ENCODE measurements around the gene PANX3.

PANX3 gene

DNA sequence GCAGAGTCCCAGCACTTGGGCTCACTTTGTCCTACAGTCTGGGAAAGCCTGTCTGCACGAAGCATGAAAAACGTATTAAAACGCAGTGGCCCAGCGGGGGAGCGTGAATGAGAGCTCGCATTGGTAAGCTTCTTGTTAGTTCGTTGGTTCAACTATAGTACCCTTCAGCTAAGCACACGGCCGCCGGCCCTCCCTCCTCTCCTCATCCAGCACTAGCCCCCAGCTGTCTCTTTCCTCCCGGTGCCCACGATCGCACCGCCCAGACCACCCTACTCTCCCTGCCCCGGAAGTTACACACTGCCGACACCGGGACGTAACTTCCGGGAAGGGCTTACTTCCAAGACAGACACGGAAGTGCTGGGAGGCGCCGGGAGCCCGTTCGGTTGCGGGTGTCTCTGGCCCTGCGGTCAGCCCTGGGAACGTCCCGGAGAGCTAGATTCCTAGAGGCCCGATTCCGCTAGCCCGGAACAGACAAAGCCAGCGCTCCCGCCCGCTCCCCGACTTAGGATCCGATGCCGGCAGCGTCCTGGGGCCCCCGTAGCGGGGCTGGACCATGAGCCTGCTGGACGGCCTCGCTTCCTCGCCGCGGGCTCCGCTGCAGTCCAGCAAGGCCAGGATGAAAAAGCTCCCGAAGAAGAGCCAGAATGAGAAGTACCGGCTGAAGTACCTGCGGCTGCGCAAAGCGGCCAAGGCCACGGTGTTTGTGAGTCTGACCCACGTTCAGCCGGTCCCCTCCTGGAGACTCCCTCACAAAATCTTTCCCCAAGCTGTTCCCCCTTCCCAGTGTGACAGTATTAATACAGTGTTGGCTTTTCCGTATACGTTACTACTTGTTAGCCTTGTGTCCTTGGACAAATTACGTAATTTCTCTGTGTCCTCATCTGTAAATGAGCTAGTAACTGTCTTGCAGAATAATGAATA, 11.6 kb downstream of the PANX3 start, which contains the start of gene TBRG1:
TBRG1 (plus strand) TSS at position 334 of the 921 bp plus-strand sequence; CDS start at position 554, 220 bp downstream.
- TF ChIP-seq POLR2AphosphoS5 (IDR thresholded peaks at IDR 0.05; ENCODE audit: low read depth, low read length): peak; percentile 93
- TF ChIP-seq POLR2A (IDR thresholded peaks at IDR 0.05; ENCODE audit: low read depth, low read length): peak; percentile 98
- TF ChIP-seq TAF1 (IDR thresholded peaks at IDR 0.05; ENCODE audit: borderline replicate concordance, low read depth, low read length): peak; percentile 96
- FAIRE-seq (peak; percentile 96), DNase-seq (ENCODE audit: insufficient read length) (peak; percentile 79)

DNA sequence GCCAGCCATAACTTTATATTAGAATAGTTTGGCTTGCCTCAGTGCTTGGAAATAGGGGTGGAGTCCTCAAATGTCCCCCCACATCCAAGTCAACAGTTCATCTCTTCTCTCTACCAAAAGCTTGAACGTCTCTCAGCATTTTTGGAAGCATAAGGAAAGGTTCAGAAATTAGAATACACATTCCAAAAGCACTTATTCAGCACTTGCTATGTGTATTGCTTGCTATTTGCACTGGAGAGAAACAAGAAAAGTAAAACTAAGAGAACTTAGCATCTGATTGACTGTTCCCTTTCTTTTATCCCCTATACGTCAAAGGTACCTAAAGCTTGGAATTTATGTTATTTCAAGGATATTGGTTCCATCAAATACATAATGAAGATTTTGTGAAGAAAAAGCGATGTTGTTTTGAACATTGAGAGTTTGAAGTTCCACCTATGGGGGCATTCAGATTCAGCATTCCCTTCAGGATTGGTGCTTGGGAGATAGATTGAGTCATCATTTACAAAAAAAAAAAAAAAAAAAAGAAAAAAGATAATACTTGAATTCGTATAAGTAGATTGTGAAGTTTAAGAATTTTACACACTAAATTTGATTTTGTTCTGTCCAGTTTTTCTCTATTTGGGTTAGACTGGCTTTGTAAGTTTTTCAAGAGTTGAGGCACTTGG, 12.8 kb downstream of the PANX3 start:
- TF ChIP-seq POLR2A (IDR thresholded peaks at IDR 0.05; ENCODE audit: low read depth, low read length) (no peak), POLR2AphosphoS5 (IDR thresholded peaks at IDR 0.05; ENCODE audit: low read depth, low read length) (no peak), TAF1 (IDR thresholded peaks at IDR 0.05; ENCODE audit: borderline replicate concordance, low read depth, low read length) (no peak)
- no peak for FAIRE-seq
- DNase-seq (ENCODE audit: insufficient read length): no peak

DNA sequence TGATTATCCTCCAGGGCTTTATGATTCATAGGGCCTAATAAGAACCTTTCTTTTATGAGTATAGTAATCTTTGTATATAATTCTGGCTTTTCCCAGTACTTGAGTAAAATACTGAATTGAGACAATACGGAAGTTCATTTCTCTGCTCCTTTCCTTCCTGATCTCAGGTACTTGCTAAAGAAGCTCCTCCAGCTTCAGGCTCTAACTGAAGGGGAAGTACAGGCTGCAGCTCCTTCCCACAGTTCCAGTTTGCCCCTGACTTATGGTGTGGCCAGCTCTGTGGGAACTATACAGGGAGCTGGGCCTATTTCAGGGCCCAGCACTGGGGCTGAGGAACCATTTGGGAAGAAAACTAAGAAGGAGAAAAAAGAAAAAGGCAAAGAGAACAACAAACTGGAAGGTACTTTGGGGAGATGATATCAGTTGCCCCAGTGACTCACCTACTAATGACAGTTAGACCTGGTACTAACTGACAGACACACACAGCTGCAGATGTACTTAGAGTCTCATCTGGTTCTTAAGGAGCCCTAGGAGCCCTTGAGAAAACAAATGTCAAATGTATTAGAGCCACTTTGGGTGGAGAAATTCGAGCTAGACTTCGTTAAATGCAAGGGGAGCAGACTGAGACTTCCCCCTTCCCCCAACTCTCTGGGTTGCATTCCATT, 14.4 kb downstream of the PANX3 start:
- DNase-seq (ENCODE audit: insufficient read length) (no peak), FAIRE-seq (no peak)
- TF ChIP-seq POLR2A (IDR thresholded peaks at IDR 0.05; ENCODE audit: low read depth, low read length) (no peak), TAF1 (IDR thresholded peaks at IDR 0.05; ENCODE audit: borderline replicate concordance, low read depth, low read length) (no peak)

DNA sequence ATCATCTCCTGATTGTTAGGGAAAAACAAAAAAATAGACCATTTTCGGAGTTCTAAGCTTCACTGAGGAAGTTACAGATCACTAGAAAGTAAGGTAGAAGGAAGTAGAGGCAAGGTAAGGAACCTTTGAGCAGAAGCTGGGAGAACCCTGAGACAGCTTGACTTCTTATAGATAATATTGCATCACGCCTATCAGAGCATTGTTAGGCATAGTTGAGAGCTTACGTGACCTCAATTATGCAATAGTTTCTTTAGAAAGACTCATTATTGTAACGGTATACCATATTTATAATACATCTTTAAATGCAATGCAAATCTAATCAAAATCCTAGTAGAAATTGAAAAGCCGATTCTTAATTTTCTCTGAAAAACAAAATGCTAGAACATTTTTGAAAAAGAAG, 16.3 kb downstream of the PANX3 start:
- no peak for FAIRE-seq
- no peak for DNase-seq (ENCODE audit: insufficient read length)
- TF ChIP-seq POLR2AphosphoS5 (IDR thresholded peaks at IDR 0.05; ENCODE audit: low read depth, low read length): no peak
- TF ChIP-seq POLR2A (IDR thresholded peaks at IDR 0.05; ENCODE audit: low read depth, low read length): no peak
- no peak for TF ChIP-seq TAF1 (IDR thresholded peaks at IDR 0.05; ENCODE audit: borderline replicate concordance, low read depth, low read length)

DNA sequence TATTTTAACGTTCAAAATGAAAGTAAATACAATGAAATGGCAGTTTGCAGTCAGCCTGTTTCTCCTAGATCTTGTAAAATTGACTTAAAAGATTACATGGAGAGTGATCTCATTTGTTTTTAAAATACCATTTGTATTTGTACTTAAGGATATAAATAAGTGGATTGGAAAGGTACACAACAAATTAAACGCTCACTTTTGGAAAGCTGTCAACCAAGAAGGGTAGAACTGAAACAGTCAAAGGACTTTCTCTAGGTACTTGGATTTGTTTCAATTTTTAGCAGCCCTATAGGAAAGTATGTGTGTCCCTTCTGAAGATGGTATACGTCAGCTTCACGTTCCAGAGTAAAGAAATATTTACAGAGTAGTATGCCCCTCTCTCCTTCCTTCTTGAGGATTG, 18.7 kb downstream of the PANX3 start:
- FAIRE-seq: no peak
- DNase-seq (ENCODE audit: insufficient read length): no peak
- TF ChIP-seq POLR2A (IDR thresholded peaks at IDR 0.05; ENCODE audit: low read depth, low read length) (no peak), TAF1 (IDR thresholded peaks at IDR 0.05; ENCODE audit: borderline replicate concordance, low read depth, low read length) (no peak), POLR2AphosphoS5 (IDR thresholded peaks at IDR 0.05; ENCODE audit: low read depth, low read length) (no peak)

DNA sequence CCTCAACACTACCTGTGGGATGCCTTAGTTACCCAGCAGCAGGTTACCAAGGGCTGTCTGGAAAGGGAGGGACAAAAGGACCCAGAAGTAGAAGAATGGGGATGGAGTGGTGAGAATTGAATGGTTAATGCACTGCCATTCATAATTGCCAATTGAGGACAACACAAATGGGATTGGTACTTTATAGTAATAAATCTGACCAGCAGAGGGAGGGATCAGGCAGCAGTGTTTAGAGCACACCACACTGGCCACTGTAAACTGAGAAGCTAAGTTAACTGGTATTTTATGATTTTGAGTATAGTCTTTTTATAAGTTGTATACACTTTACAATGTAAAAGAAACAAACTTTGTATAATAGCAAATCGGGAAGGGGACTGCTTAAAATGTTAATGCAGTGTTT, 22.1 kb downstream of the PANX3 start:
- TF ChIP-seq POLR2A (IDR thresholded peaks at IDR 0.05; ENCODE audit: low read depth, low read length): no peak
- no peak for TF ChIP-seq TAF1 (IDR thresholded peaks at IDR 0.05; ENCODE audit: borderline replicate concordance, low read depth, low read length)
- TF ChIP-seq POLR2AphosphoS5 (IDR thresholded peaks at IDR 0.05; ENCODE audit: low read depth, low read length): no peak
- FAIRE-seq: peak; percentile 53
- no peak for DNase-seq (ENCODE audit: insufficient read length)

DNA sequence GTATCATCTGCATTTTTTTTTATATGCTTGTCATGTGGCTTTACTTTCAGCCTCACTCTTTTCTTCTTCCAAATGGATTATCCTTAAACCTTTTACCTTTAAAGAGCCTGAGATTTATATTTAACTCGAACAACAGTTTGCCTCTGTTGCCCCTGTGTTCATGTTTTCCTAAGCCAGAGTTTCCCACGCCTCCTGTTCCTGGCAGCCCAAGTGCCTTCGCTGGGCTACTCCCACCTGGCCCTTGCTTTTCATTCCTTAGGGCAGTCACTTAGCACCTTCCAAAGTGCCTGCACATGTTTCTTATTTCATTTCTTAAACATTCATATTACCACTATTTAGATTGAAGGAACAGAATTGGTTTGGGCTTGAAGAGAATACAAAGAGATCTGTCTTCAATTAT, 24.7 kb downstream of the PANX3 start:
- DNase-seq (ENCODE audit: insufficient read length): no peak
- TF ChIP-seq POLR2AphosphoS5 (IDR thresholded peaks at IDR 0.05; ENCODE audit: low read depth, low read length) (no peak), POLR2A (IDR thresholded peaks at IDR 0.05; ENCODE audit: low read depth, low read length) (no peak)
- FAIRE-seq: no peak

DNA sequence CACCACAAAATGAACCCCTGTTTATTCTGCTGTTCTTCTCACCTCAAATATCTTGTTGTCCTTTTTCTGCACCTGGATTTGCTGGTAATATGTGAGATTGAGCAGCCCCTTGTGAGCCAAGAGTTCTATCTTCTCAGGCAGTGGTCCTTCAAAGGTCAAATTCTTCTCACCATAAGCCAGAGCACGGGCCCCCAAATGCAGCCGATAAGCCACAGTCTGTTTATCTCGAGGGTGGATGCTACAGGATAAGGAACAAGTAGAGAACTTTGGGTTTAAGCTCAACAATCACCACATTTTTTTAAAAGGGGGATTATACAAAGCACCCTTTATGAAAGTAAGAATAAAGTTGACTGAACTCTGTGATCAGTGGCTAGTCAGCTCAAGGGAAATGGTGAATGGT, 27.3 kb downstream of the PANX3 start:
- no peak for DNase-seq (ENCODE audit: insufficient read length)
- no peak for TF ChIP-seq TAF1 (IDR thresholded peaks at IDR 0.05; ENCODE audit: borderline replicate concordance, low read depth, low read length)
- TF ChIP-seq POLR2A (IDR thresholded peaks at IDR 0.05; ENCODE audit: low read depth, low read length): no peak
- no peak for TF ChIP-seq POLR2AphosphoS5 (IDR thresholded peaks at IDR 0.05; ENCODE audit: low read depth, low read length)
- FAIRE-seq: no peak

DNA sequence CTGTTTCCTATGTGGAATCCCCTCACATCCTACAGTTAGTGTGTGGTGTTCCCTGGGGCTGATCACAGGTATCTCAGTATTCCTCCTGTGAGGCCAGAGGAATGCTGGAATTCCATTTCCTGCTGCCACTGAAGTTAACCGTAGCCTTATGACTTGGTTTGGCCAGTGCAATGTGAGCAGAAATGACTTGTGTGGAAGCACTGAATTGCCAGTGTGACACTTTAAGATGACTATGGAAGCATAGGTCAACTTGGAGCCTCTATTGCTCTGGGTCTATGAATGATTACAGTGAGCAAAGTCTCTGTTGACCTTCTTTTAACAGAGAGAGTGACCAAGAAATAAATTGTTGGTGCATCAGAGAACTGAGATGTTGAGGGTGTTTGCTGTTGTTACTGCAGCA, 28.0 kb downstream of the PANX3 start:
- FAIRE-seq (no peak), DNase-seq (ENCODE audit: insufficient read length) (no peak)
- TF ChIP-seq POLR2A (IDR thresholded peaks at IDR 0.05; ENCODE audit: low read depth, low read length) (no peak), POLR2AphosphoS5 (IDR thresholded peaks at IDR 0.05; ENCODE audit: low read depth, low read length) (no peak), TAF1 (IDR thresholded peaks at IDR 0.05; ENCODE audit: borderline replicate concordance, low read depth, low read length) (no peak)

DNA sequence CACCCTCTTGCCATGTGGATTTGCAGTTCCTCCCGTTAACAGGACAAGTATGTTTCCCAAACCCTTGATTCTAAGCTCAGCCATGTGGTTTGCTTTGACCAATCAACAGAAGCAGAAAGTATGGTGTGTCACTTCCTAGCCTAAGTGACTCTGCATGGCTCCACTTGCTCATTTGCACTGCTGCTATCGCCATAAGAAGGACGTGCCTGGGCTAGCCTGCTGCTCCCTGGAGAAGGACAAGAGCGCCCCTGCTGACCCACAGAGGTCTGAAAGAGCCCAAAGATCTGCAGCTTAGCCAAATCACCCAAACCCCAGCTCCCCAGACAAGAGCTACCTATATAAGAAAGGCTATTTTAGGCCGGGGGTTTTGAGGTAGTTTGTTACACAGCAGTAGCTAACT, 29.4 kb downstream of the PANX3 start:
- FAIRE-seq: no peak
- no peak for TF ChIP-seq POLR2AphosphoS5 (IDR thresholded peaks at IDR 0.05; ENCODE audit: low read depth, low read length)
- no peak for DNase-seq (ENCODE audit: insufficient read length)

DNA sequence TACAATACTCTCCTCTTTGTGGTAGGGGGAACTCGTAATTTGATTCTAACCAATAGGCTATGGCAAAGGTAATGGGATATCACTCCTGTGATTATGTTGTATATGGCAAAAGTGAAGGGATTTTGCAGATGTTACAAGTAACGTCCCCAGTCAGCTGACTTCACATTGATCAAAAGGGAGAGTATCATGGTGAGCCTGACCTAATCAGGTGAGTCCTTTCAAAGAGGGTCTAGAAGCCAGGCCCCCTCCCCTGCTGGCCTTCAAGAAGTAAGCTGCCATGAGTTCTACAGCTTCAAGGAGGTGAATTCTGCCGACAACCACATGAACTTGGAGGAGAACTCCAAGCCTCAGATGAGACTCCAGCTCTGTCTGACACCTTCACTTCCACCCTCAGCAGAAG, 31.4 kb downstream of the PANX3 start:
- no peak for DNase-seq (ENCODE audit: insufficient read length)
- no peak for TF ChIP-seq TAF1 (IDR thresholded peaks at IDR 0.05; ENCODE audit: borderline replicate concordance, low read depth, low read length)
- no peak for TF ChIP-seq POLR2AphosphoS5 (IDR thresholded peaks at IDR 0.05; ENCODE audit: low read depth, low read length)
- no peak for TF ChIP-seq POLR2A (IDR thresholded peaks at IDR 0.05; ENCODE audit: low read depth, low read length)
- peak; percentile 17 for FAIRE-seq
